ENCODE results near the gene BMPR1B.
A peak's percentile ranks its signal among the peaks of the same experiment; 100 is the strongest.

Gene BMPR1B

DNA sequence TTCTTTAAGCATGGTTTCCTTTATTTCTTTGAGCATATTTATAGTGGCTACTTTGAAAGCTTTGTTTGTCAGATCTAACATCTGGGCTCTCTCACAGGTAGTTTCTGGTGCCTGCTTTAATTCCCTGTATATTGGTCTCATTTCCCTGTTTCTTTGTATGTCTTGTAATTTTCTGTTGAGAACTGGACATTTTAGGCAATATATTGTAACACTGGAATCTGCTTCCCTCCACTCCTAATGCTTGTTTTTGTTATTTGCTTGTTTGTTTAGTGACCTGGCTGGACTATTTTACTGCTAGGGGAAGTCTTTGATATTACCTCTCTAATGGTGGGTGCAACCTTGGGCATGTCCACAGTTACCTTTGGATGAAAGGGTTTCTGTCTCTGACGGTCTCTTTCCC, 25.0 kb downstream of the BMPR1B start:
- Mint-ChIP-seq H3K9me3 (peaks cover 40% of the 10 kb centered on the region), H3K27ac (no peak overlapping the region), H3K27me3 (ENCODE audit: low read depth, poor library complexity) (no peaks in the 10 kb centered on the region), H3K36me3 (ENCODE audit: low read depth) (peaks cover 36% of the 10 kb centered on the region), H3K4me3 (no peak overlapping the region), H3K4me1 (no peaks in the 10 kb centered on the region)
- TF ChIP-seq, protein P1, sequence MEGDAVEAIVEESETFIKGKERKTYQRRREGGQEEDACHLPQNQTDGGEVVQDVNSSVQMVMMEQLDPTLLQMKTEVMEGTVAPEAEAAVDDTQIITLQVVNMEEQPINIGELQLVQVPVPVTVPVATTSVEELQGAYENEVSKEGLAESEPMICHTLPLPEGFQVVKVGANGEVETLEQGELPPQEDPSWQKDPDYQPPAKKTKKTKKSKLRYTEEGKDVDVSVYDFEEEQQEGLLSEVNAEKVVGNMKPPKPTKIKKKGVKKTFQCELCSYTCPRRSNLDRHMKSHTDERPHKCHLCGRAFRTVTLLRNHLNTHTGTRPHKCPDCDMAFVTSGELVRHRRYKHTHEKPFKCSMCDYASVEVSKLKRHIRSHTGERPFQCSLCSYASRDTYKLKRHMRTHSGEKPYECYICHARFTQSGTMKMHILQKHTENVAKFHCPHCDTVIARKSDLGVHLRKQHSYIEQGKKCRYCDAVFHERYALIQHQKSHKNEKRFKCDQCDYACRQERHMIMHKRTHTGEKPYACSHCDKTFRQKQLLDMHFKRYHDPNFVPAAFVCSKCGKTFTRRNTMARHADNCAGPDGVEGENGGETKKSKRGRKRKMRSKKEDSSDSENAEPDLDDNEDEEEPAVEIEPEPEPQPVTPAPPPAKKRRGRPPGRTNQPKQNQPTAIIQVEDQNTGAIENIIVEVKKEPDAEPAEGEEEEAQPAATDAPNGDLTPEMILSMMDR (IDR thresholded peaks at IDR 0.05) = no peak
- no peak for DNase-seq

DNA sequence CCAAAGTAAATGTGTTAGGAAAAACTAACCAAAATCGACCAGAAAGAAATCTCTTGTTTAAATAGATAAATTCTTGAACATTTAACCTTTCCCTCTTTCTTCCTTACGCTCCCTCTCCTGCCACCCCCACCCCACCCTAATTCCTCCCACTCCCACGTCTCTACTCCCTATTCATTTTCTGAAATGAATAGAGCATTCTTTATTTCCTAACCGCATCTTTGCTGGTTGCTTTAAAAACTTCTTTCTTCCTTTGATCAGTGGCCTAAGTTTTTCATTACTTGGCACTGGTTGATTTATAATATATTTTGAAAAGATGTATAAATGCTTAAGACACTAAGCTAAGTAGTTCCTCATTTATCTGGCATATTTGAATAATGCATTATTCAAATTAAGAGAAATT, 33.9 kb downstream of the BMPR1B start:
- H3K36me3 Mint-ChIP-seq (ENCODE audit: low read depth) = peaks cover 13% of the 10 kb centered on the region
- no peak overlapping the region for H3K27ac Mint-ChIP-seq
- no peak for DNase-seq
- H3K9me3 Mint-ChIP-seq = peaks cover 10% of the 10 kb centered on the region
- H3K4me3 Mint-ChIP-seq = no peak overlapping the region
- TF ChIP-seq, protein P1 (IDR thresholded peaks at IDR 0.05) = no peak
- H3K4me1 Mint-ChIP-seq = no peaks in the 10 kb centered on the region
- H3K27me3 Mint-ChIP-seq (ENCODE audit: low read depth, poor library complexity) = no peaks in the 10 kb centered on the region

DNA sequence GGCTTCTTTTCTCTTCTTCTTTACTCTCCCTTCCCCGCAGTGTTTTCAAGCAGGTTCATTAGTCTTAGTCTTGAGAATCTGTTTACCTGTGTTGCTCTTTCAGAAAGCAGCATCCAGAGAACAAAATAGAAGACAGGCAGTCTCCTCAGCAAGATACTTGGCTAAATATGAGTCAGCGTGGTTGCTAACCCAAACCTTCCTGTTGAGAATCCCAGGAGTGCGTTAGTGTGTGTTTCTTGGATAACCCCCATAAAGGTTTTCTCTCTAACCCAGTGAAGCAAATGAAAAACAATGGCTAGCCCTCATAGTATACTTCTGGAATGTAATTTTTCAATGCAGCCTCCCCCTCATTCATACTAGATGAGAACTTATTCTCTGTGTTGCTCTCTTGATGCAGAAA, 41.1 kb downstream of the BMPR1B start:
- no peak for DNase-seq
- TF ChIP-seq, protein P1 (IDR thresholded peaks at IDR 0.05) = no peak
- peaks cover 5% of the 10 kb centered on the region for H3K9me3 Mint-ChIP-seq
- no peak overlapping the region for H3K4me3 Mint-ChIP-seq
- no peaks in the 10 kb centered on the region for H3K27me3 Mint-ChIP-seq (ENCODE audit: low read depth, poor library complexity)
- peak overlapping the region; percentile 95 for H3K27ac Mint-ChIP-seq
- peaks cover 19% of the 10 kb centered on the region for H3K4me1 Mint-ChIP-seq
- peaks cover 10% of the 10 kb centered on the region for H3K36me3 Mint-ChIP-seq (ENCODE audit: low read depth)

DNA sequence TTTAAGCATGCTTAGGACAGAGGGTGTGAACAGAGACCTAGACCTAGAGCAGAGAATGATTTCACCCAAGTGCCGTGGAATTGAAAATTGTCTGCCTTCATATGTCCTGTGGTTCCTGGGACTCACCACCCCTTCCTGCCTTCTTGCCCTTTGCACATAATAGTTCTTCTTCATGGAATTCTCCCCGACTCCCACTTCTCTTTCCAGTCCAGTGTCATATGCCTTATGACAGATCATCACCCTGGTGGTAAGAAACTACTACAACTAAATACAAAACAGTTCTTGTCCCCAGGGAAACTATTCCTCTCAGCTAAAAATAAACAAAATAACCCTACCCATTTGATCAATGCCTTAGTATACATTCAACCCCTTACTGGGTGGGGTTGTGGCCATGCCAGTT, 43.3 kb downstream of the BMPR1B start:
- no peak overlapping the region for H3K4me3 Mint-ChIP-seq
- TF ChIP-seq, protein P1 (IDR thresholded peaks at IDR 0.05) = no peak
- peaks cover 4% of the 10 kb centered on the region for H3K36me3 Mint-ChIP-seq (ENCODE audit: low read depth)
- no peak for DNase-seq
- no peaks in the 10 kb centered on the region for H3K9me3 Mint-ChIP-seq
- H3K27me3 Mint-ChIP-seq (ENCODE audit: low read depth, poor library complexity) = no peaks in the 10 kb centered on the region
- H3K4me1 Mint-ChIP-seq = peaks cover 19% of the 10 kb centered on the region
- H3K27ac Mint-ChIP-seq = no peak overlapping the region

DNA sequence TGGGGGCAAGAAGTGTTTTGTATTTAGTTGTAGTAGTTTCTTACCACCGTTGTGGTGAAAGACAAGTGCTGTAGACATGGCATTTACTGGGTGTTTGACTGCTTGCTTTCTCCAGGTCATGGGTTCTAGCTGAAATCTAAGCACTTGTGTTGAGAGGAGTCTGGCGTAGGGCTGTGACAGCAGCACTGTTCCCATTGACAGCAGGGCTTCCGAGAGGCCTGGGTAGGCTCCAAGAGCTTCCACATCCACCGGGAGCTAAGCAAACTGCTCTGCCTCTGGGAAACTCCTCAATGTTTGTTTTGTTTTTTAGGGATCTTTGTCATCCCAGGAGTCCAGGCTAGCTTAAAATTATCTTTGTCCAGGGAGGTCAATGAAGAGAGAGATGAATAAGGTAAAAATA, 44.3 kb downstream of the BMPR1B start:
- DNase-seq = no peak
- Mint-ChIP-seq H3K27me3 (ENCODE audit: low read depth, poor library complexity) (no peaks in the 10 kb centered on the region), H3K4me1 (peaks cover 19% of the 10 kb centered on the region), H3K27ac (peak overlapping the region; percentile 1), H3K9me3 (no peaks in the 10 kb centered on the region), H3K36me3 (ENCODE audit: low read depth) (no peaks in the 10 kb centered on the region), H3K4me3 (no peak overlapping the region)
- TF ChIP-seq, protein P1 (IDR thresholded peaks at IDR 0.05) = no peak

DNA sequence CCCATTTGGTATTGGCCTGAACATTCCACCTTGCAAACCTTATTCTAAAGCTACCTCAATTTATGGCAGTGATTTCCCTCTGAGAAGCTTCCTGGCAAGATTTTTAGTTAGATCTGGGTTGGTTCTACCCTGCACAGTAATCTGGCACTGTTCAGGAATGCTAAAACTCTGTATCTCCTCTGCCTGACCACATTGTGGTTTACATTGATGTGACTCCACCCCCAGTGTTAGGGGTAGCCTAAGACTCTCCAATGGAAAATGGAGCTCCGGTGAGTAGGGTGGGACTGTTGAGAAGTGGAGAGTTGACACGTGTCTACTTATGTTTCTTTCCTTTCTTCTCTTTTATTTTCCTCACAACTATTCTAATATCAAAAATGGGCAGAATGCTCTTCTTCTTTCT, 45.4 kb downstream of the BMPR1B start:
- H3K27me3 Mint-ChIP-seq (ENCODE audit: low read depth, poor library complexity) = no peaks in the 10 kb centered on the region

More for the DNA sequence above, 45.4 kb downstream of the BMPR1B start:
- Mint-ChIP-seq H3K9me3 (no peaks in the 10 kb centered on the region), H3K27ac (no peak overlapping the region), H3K4me3 (no peak overlapping the region), H3K36me3 (ENCODE audit: low read depth) (no peaks in the 10 kb centered on the region), H3K4me1 (peaks cover 15% of the 10 kb centered on the region)
- TF ChIP-seq, protein P1 (IDR thresholded peaks at IDR 0.05) = no peak
- DNase-seq = no peak

Data from nephron progenitor cell (in vitro differentiated cells).